ENCODE measurements around the gene WNT10A.

WNT10A gene

GRCh38 chr2:218877331-218877730, 3.3 kb upstream of the WNT10A start:
- DNase-seq (ENCODE audit: low read depth in 2 of 2), result no peak

DNA sequence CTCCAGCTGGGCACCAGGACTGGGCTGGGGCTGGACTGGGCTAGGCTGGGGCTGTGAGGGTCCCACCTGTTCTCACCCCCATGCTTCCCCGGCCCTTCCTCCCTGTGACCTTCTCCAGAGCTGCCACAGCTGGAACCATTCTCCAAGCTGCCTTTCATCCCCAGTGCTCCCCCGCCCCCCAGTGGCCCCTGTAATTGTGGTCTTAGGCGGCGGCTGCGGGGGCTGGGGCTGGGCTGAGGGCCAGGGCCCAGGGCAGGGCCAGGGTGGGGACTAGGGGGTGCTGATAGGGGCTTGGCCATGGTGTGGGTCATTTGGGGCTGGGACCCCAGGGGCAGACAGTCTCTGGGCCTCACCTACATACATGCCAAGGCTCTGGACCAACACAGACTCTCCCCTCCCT, 2.8 kb upstream of the WNT10A start:
- no peak for DNase-seq (ENCODE audit: low read depth in 2 of 2)

- DNase-seq (ENCODE audit: low read depth in 2 of 2), result no peak
Measured at GRCh38 chr2:218878486-218878885, 2.2 kb upstream of the WNT10A start.

DNA sequence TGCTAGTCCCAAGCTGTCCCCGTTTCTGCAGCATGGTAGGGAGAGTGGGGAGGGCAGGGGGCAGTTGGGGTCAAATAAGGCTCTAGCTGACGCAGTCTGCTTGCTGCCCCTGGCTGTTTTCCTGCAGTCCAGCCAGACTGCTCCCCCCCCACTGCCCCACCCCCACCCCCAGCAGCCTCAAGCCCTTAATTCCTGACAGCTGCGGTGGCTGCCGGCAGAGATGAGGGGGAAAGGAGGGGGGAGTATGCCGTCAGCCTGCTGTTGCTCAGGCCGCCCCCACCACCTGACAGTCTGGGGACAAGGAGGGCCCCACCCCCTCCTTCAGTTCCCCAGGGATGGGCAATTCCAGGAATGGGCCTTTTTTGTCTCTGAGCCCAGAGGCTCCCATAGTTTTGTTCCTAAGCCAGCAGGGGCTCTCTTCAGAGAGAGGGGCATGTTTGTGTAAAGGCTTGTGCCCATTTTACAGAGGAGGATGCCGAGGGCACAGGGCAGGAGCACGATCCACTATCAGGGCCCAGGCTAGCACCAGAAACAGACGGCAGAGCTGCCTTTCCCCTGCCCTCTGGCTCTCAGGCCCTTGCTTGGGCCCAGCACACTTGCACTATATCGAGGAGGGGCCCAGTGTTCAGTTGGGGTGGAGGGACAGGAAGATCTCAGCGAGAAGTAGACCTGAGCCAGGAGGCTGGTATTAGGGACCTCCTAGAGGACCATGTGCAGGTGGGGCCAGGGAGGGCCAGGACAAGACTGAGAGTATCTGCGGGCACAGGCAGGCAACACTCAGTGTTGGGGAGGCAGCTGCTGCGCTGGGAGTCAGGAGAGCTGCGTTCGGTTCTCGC, 1.5 kb upstream of the WNT10A start:
- no peak for DNase-seq (ENCODE audit: low read depth in 2 of 2)

GRCh38 chr2:218879776-218880101, 913 bp upstream of the WNT10A start:
- no peak for DNase-seq (ENCODE audit: low read depth in 2 of 2)

- DNase-seq (ENCODE audit: low read depth in 2 of 2), result no peak
Measured at GRCh38 chr2:218880859-218881594, 375 bp downstream of the WNT10A start.

- no peak for DNase-seq (ENCODE audit: low read depth in 2 of 2)
Measured at GRCh38 chr2:218881744-218882460, 1.2 kb downstream of the WNT10A start.

- DNase-seq (ENCODE audit: low read depth in 2 of 2), result no peak
Measured at GRCh38 chr2:218882461-218882816, 1.8 kb downstream of the WNT10A start.

GRCh38 chr2:218882866-218883366, 2.3 kb downstream of the WNT10A start:
- no peak for DNase-seq (ENCODE audit: low read depth in 2 of 2)

GRCh38 chr2:218883491-218884490, 3.1 kb downstream of the WNT10A start:
- DNase-seq (ENCODE audit: low read depth in 2 of 2), result no peak

DNA sequence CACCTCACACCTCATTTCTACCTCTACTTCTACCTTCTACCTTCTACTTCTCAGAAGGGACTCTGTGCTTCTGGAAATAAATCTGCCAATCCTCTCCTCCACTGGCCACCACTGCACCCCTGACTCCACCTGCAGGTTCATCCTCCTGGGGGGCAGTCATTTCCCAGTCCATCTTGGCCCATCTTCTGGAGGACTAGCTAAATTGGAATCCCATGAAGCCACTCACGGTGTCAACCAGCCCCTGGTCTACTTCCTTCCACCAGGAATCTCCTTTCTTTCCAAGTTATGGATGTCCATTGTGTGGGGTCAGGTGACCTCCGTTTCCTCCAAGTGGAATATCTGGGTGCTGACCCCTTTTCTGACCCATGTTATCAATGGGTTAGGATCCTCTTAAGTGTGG, 3.9 kb downstream of the WNT10A start:
- no peak for DNase-seq (ENCODE audit: low read depth in 2 of 2)

GRCh38 chr2:218885981-218886947, 5.6 kb downstream of the WNT10A start:
- DNase-seq (ENCODE audit: low read depth in 2 of 2), result no peak

- DNase-seq (ENCODE audit: low read depth in 2 of 2), result no peak
Measured at GRCh38 chr2:218887079-218887478, 6.4 kb downstream of the WNT10A start.

DNA sequence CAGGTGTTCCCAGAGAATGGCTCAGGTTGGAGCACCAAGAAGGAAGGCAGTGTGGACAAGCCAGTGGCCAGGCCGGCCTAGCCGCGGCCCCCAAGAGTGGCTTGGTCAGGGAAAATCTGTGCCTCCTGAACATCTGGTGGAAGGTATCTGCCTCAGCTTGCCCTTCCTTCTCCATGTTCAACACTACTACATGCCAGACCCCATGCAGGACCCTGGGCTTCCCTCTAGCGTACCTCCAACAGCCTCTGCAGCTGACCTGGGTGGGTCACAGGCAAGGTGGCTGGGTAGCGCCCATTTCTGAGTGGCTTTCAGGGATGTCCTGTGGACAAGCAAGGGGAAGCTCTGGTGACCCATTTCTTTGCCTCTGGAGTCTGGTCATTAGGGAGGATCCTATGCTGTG, 7.7 kb downstream of the WNT10A start:
- no peak for DNase-seq (ENCODE audit: low read depth in 2 of 2)

DNA sequence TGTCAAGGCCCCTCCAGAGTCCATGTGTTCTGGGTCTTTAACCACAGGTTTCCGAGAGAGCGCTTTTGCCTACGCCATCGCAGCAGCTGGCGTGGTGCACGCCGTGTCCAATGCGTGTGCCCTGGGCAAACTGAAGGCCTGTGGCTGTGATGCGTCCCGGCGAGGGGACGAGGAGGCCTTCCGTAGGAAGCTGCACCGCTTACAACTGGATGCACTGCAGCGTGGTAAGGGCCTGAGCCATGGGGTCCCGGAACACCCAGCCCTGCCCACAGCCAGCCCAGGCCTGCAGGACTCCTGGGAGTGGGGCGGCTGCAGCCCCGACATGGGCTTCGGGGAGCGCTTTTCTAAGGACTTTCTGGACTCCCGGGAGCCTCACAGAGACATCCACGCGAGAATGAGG, 9.3 kb downstream of the WNT10A start:
- no peak for DNase-seq (ENCODE audit: low read depth in 2 of 2)

DNA sequence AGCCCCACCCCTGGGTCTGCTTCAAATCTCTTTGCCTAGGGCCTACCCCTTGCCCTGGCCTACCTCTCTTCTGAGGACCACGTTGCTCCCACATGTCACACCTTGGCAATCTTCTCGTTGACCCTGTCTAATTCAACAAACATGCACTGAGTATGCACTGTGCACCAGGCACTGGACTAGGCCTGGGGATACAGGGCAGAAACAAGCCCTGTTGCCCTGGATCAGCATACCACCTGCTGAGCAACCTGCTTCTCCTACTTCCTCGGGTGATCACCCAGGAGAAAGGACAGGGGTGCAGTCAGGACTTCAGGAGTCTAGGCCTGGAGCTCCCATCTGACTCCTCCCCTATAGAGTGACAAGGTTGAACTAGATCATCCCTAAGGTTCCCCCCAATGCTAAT, 9.7 kb downstream of the WNT10A start:
- no peak for DNase-seq (ENCODE audit: low read depth in 2 of 2)

- DNase-seq (ENCODE audit: low read depth in 2 of 2), result no peak
Measured at GRCh38 chr2:218891275-218892135, 10.9 kb downstream of the WNT10A start.

DNA sequence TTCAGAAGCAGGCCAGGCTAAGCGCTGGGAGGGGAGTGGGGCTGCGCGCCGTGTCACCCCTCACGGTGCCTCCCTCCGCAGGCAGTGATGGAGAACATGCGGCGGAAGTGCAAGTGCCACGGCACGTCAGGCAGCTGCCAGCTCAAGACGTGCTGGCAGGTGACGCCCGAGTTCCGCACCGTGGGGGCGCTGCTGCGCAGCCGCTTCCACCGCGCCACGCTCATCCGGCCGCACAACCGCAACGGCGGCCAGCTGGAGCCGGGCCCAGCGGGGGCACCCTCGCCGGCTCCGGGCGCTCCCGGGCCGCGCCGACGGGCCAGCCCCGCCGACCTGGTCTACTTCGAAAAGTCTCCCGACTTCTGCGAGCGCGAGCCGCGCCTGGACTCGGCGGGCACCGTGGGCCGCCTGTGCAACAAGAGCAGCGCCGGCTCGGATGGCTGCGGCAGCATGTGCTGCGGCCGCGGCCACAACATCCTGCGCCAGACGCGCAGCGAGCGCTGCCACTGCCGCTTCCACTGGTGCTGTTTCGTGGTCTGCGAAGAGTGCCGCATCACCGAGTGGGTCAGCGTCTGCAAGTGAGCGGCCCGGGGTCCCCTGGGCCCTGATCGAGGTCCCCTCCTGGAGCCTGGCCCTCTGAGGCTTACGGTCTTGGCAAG, 12.2 kb downstream of the WNT10A start:
- DNase-seq (ENCODE audit: low read depth in 2 of 2), result peak; percentile 66 to 75

Data from activated CD8-positive, alpha-beta memory T cell treated with anti-CD3 and anti-CD28 coated beads for 4 hours (primary cell).